Measurements from ENCODE around the gene HMGXB3. TPM values are rescaled to one million over a fixed set of nuclear protein-coding genes. Genes with fewer than 3 reads are reported as not detected.
A peak's percentile ranks its signal among the peaks of the same experiment; 100 is the strongest.

HMGXB3 gene
- total RNA-seq, 4 donors from 2014 or later = 28.8 to 59.3 (median 31.4) TPM

GRCh38 chr5:149999359-149999758 lies 1.2 kb upstream of the HMGXB3 start:
- Histone ChIP-seq H3K36me3 (peaks cover 13% of the 10 kb centered on the region), H3K27ac (peak overlapping the region; percentile 95), H3K27me3 (no peaks in the 10 kb centered on the region), H3K9me3 (no peaks in the 10 kb centered on the region), H3K4me3 (peak overlapping the region; percentile 89), H3K4me1 (peaks cover 44% of the 10 kb centered on the region)
- WGBS = 44% methylated on average over 3 of the region's 3 CpGs
- no peak for DNase-seq (ENCODE audit: low spot score in 2 of 2)
- TF ChIP-seq CTCF (IDR thresholded peaks at IDR 0.05) = no peak
- no peak for TF ChIP-seq EP300 (IDR thresholded peaks at IDR 0.05)
- TF ChIP-seq POLR2A (IDR thresholded peaks at IDR 0.05) = no peak
- TF ChIP-seq POLR2AphosphoS5 (IDR thresholded peaks at IDR 0.05) = no peak

- Histone ChIP-seq H3K9me3 (no peaks in the 10 kb centered on the region), H3K36me3 (peaks cover 16% of the 10 kb centered on the region), H3K27me3 (no peaks in the 10 kb centered on the region), H3K4me3 (peak overlapping the region; percentile 89), H3K4me1 (peaks cover 44% of the 10 kb centered on the region), H3K27ac (peak overlapping the region; percentile 95)
- 19% methylated on average over 7 of the region's 7 CpGs for WGBS
- no peak for DNase-seq (ENCODE audit: low spot score in 2 of 2)
- TF ChIP-seq POLR2AphosphoS5 (IDR thresholded peaks at IDR 0.05) (no peak), POLR2A (IDR thresholded peaks at IDR 0.05) (no peak), CTCF (IDR thresholded peaks at IDR 0.05) (no peak), EP300 (IDR thresholded peaks at IDR 0.05) (no peak)
Observed at GRCh38 chr5:149999866-150000255, 678 bp upstream of the HMGXB3 start.

DNA sequence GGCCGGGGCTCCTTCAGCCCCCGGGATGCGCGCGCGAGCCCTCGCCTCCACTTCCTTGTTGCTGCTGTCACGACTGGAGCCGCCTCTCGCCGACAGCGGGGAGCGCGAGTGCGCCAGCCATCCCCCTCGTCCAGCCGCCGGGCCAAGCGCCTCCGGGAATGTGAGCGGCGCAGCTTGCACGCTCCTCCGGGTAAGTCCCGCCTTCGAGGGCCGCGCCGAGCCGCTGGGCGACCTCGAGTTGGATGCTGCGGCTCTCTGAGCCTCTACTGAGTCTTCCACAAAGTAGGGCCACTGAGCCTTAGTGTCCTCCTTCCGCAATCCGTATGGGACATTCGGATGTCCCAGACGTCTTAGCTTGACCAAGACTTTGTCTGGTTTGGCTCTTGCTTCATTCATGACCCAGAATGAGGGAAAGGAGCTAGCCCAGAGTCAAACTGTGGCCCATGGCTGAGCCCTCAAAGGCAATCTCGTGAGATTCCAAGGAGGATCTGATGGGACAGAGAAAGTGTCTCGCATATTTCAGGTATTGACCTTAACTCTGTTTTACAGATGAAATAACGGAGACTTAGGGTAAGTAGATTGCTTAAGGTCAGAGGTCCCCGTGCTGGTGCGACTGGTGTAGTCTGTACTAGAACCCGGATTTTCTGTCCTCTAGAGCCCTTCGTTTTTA lies 586 bp downstream of the HMGXB3 start:
- Histone ChIP-seq H3K9me3 (no peaks in the 10 kb centered on the region), H3K27ac (peak overlapping the region; percentile 95), H3K36me3 (peaks cover 16% of the 10 kb centered on the region), H3K4me1 (peaks cover 40% of the 10 kb centered on the region), H3K27me3 (no peaks in the 10 kb centered on the region), H3K4me3 (peak overlapping the region; percentile 89)
- under 1% methylated on average over 35 of the region's 44 CpGs for WGBS
- DNase-seq (ENCODE audit: low spot score in 2 of 2) = peak; percentile 75 to 78
- TF ChIP-seq CTCF (IDR thresholded peaks at IDR 0.05) (no peak), POLR2A (IDR thresholded peaks at IDR 0.05) (no peak), POLR2AphosphoS5 (IDR thresholded peaks at IDR 0.05) (no peak), EP300 (IDR thresholded peaks at IDR 0.05) (no peak)

- WGBS = 12% methylated on average over 8 of the region's 8 CpGs
Observed at GRCh38 chr5:150001660-150002486, 1.3 kb downstream of the HMGXB3 start.

More at GRCh38 chr5:150001660-150002486, 1.3 kb downstream of the HMGXB3 start:
- Histone ChIP-seq H3K27me3 (no peaks in the 10 kb centered on the region), H3K27ac (no peak overlapping the region), H3K4me1 (peaks cover 39% of the 10 kb centered on the region), H3K9me3 (no peaks in the 10 kb centered on the region), H3K36me3 (peaks cover 18% of the 10 kb centered on the region), H3K4me3 (peak overlapping the region; percentile 89)
- DNase-seq (ENCODE audit: low spot score in 2 of 2) = peak in 1 of 2 donors; percentile 71
- TF ChIP-seq POLR2A (IDR thresholded peaks at IDR 0.05) (no peak), CTCF (IDR thresholded peaks at IDR 0.05) (peak; percentile 67 to 75)

All from suprapubic skin (tissue), 4 donors.